GM19239 (cell line): ENCODE measurements around the gene FOXK1.

Experiments used
- DNase-seq: peaks from one replicate; pipeline ENCODE4 v3.0.0; 2011; ENCODE audit warnings: low spot score; ENCODE audit not compliant: insufficient read length
- FAIRE-seq: peaks from 2 replicates; lab custom pipeline; 2011; peaks lifted over from hg19 to GRCh38; lab: Jason Lieb, UNC

Gene FOXK1

DNA sequence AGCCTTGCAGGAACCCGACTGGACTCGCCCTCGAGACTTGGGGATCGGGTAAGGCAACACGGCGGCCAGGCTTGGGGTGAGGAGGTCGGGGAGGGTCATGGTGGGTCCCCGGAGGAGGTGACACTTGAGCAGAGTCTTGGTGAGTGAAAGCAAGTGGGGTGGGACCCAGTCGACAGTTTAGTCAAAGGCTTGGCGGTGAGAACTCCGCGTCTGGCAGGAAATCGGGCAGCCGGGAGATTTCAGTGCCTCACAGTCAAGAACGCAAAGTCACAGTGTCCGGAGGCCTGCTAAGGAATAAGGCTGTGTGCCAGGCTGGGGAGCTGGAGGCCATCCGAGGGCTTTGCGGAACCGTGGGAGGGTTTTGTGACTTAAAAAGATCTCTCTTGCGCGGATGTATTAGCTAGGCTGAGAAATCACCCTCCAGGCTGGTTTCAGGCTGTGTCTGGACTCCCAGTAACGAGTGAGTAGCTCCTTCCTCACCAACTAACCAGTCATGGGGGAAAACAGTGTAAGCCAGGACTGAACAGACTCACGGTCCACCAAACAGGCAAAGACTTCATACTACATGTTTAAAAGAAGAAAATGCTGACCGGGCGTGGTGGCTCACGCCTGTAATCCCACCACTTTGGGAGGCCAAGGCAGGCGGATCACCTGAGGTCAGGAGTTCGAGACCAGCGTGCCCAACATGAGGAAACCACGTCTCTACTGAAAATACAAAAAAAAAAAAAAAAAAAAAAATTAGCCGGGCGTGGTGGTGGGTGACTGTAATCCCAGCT is 93.9 kb downstream of the FOXK1 start:
- FAIRE-seq, result peak; percentile 51
- DNase-seq, result no peak

DNA sequence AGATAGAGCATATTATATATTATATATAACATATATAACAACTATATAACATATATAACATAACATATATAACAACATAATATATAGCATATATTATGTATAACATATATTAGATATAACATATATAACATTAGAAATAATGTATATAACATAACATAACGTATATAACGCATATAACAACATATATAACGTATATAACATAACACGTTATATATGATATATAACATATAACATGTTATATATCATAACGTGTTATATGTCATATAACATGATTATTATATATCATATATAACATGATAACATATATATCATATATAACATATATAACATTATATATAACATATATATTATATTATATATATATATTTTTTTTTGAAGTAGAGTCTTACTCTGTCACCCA is 97.0 kb downstream of the FOXK1 start:
- DNase-seq (no peak), FAIRE-seq (no peak)

DNA sequence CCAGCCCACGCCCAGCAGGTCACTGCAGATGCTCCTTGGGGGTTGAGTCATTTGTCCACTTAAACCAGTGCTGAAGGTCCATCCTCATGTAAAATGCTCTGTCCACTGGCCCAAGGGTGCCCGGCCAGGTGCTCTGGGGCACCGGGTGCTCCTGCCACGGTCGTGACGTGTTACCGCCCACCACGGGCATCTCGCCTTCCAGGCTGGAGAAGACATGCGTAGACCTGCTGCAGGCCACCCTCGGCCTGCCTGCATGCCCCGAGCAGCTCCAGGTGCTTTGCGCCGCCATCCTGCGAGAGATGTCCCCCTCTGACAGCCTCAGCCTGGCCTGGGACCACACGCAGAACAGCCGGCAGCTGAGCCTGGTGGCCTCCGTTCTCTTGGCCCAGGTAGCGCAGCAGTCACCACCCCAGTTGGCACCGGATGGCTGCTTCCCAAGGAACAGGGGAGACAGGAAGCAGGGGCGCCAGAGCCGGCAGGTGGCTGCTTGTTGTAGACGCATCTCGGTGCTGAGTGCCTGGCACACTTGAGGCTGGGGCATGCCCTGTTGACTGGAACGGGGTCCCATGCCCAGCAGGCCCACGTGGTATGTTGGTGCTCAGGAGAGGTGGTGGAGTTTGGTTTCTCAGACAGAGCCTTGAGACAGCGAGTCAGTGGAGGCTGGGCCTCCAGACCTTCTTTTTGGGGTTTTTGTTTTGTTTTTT is 99.4 kb downstream of the FOXK1 start:
- no peak for DNase-seq
- FAIRE-seq, result no peak

GRCh38 chr7:4782333-4783291 is 100.5 kb downstream of the FOXK1 start:
- FAIRE-seq (no peak), DNase-seq (no peak)

- FAIRE-seq (no peak), DNase-seq (no peak)
These were observed 101.2 kb downstream of the FOXK1 start for GRCh38 chr7:4783292-4783652.

DNA sequence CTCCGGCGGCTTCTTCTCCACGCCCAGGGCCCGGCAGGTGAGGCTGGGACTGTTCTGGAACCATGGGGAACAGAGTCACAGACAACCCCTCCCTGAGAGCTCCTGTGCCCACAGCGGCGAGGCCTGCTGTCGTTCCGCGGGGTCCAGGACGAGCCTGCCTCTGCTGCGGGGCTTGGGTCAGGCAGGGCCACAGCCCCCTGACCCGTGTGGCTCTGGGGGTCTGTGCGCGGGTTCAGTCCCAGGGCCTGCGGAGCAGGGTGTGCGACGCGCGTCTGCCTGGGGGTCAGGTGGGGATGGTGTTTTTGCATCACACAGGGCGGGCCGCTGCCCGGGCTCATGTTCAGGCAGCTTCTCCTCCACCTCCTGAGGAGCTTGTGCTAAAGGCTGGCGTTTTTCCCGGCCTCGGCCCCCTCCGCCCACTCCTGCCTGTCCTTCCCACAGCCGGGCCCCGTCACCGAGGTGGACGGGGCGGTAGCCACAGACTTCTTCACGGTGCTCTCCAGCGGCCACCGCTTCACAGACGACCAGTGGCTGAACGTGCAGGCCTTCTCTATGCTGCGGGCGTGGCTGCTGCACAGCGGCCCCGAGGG is 101.8 kb downstream of the FOXK1 start:
- no peak for FAIRE-seq
- no peak for DNase-seq

- DNase-seq, result no peak
- FAIRE-seq, result no peak
These were observed 102.7 kb downstream of the FOXK1 start for GRCh38 chr7:4784799-4785198.

- FAIRE-seq, result no peak
- no peak for DNase-seq
These were observed 103.3 kb downstream of the FOXK1 start for GRCh38 chr7:4785371-4785770.

- no peak for FAIRE-seq
These were observed 103.9 kb downstream of the FOXK1 start for GRCh38 chr7:4786015-4786414.

GRCh38 chr7:4787541-4787940 is 105.4 kb downstream of the FOXK1 start:
- DNase-seq (no peak), FAIRE-seq (no peak)

More at GRCh38 chr7:4786015-4786414, 103.9 kb downstream of the FOXK1 start:
- DNase-seq, result no peak

DNA sequence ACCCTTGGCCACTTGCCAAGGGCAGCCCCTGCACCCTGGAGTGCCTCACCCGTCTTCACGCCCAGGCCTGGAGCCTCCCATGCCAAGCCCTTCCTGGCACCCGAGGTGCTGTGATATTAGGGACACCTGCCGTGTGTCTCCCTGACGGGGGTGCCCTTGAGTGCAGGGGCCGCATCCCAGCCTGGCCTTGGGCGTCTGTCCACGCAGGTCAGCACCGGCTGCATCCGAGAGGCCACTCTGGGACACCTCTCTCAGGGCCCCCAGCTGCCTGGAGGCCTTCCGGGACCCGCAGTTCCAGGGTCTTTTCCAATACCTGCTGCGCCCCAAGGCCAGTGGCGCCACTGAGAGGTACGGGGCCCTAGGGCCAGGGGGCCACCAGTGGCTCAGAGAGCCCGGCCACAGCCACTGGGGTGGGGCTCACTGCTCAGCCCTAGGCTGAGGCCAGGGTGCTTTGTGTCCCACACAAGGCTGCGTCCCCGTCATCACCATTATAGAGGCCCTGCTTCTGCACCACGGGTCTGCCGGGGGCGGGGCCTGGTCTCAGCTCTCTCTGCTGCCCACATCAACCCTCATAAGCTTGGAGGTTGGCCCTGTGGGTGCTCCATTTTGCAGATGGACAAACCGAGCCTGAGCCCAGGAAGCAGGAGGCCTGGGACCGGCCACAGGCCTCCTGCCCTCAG is 106.0 kb downstream of the FOXK1 start:
- FAIRE-seq, result no peak
- no peak for DNase-seq

GRCh38 chr7:4788627-4789189 is 106.6 kb downstream of the FOXK1 start:
- DNase-seq (no peak), FAIRE-seq (no peak)

DNA sequence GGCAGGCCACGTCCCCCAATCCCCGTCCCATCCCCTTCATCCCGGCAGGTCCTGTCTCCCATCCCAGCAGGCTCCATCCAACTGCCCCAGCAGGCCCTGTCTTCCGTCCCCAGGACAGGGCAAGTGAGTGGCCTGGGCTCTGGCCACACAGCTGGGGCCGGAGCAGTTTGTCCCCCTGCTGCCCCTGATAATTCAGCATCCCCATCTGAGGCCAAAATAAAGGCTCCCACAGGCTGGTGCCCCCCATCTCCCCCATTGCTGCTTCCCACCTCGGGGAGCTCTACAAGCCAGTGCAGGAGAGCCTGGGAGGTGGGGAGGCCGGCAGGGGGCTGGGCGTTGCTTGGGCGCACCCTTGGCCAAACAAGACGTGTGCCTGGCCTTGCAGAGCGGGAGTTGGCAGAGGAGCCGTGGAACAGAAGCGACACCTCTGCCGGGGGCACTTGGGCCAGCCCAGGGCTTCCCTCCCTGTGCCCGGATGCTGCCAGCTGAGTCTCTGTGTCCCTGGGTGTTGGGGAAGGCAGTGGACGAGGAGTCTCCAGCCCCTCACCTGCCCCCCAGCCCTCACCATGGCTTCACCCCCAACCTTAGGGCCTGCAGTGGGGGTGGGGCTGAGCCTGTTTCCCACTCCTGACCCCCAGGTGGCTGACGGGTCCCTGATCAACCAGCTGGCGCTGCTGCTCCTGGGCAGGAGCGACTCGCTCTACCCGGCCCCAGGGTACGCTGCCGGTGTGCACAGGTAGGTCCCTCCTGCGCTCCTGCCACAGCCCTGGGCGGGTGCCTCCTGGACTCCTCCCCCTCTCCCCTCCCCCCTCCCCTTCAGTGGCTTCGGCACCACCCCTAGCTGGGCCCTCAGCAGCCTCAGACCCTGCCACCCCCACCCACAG is 107.3 kb downstream of the FOXK1 start:
- DNase-seq (no peak), FAIRE-seq (no peak)

GRCh38 chr7:4790078-4790465 is 108.0 kb downstream of the FOXK1 start:
- DNase-seq (no peak), FAIRE-seq (no peak)

- FAIRE-seq (no peak), DNase-seq (no peak)
These were observed 108.5 kb downstream of the FOXK1 start for GRCh38 chr7:4790516-4790991.

DNA sequence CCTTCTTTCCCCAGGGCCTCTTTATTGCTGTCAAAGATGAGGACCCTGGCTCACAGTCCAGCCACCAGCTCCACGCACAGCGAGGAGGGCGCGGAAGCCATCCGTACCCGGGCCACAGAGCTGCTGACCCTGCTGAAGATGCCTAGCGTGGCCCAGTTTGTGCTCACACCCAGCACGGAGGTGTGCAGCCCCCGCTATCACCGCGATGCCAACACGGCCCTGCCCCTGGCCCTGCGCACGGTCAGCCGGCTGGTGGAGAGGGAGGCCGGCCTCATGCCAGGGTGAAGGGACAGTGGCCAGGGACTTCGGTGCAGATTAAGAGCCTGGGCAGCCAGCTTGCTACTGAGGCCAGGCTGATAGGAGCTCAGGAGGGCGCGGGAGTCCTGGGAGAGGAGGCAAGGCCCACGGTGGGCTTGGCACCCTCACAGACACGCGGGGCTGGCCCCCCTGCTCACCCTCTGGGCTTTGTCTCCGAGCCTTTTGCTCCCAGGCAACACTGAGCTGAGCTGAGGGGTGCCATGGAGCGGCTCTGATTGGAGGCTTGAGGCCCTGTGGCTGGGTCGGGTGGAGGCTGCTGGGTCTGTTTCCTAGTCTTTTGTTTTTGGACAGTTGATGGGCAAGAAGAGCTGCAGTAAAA is 109.1 kb downstream of the FOXK1 start:
- no peak for DNase-seq
- FAIRE-seq, result no peak

DNA sequence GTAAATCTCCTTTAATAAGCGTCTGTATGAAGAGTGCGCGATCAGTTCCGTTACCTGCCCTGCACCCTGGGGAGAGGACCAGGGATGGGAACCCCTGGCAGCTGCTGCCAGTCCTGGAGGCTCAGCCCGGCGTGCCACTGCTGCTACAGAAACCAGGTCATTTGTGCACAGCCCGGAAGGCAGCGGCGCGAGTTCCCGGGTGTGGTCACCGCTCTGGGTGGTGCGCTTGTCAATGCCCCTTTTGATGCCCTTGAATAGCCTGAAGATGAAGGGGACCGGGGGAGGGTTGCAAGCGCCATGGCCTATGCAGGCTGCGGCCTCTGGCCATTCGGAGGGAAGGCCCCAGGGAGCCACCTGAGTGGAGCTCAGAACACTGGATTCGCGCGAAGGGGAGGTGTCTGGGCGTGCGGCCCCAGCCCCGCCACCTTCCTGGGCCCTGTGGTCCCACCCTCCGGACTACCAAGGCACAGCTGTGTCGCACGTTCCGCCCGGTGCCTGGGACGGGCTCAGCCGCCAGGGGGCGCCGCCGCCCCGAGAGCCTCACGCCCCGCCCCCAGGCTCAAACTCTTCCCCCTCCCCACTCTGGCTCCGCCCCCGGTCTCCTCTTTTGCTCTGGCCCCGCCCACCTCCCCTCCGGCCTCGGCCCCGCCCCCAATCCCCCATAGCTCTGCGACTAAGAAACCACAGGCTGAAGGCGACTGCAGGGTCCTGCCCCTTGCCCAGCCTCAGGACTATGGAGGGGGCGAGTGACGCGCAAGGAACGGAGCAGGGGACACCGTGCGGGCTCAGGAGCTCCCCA is 109.8 kb downstream of the FOXK1 start:
- DNase-seq (peak; percentile 61), FAIRE-seq (no peak)
